Common myeloid progenitor, CD34-positive (primary cell): ENCODE data around the gene KDM1B.
A peak's percentile ranks its signal among the peaks of the same experiment; 100 is the strongest.

Experiments used
- CTCF ChIA-PET: fragments of 350-600 bp; sonication (Branson Sonifier 250); formaldehyde crosslinking; loops from one replicate; lab custom pipeline; 2021; ENCODE audit warnings: antibody characterized with exemption; lab: Charles Lee
- POLR2A ChIA-PET: fragments of 350-600 bp; sonication (Branson Sonifier 250); formaldehyde crosslinking; loops from one replicate; lab custom pipeline; 2021; ENCODE audit warnings: antibody characterized with exemption; lab: Charles Lee
- DNase-seq, 3 donors: peaks; one replicate each; pipeline versions ENCODE4 v3.0.0 to v3.0.0-alpha.2; 2013
- H3K27ac ChIP-seq, 2 experiments: 1 replicate in 1 of 2; 2 replicates in 1 of 2; pipeline ENCODE4 v1.7.0; 2013; ENCODE audit warnings: inconsistent platforms in 2 of 2, low read length in 2 of 2, mild to moderate bottlenecking in 2 of 2, low read depth in 1 of 2, moderate library complexity in 1 of 2; ENCODE audit not compliant: severe bottlenecking in 2 of 2, insufficient read depth in 1 of 2, poor library complexity in 1 of 2
- H3K27me3 ChIP-seq, 5 experiments: replicated peaks in 2 of 5; 1 replicate in 3 of 5; 2 replicates in 2 of 5; pipeline versions ENCODE4 v1.6.1 to v1.7.0; 2013; ENCODE audit warnings: low read length in 4 of 5, mild to moderate bottlenecking in 2 of 5, moderate library complexity in 2 of 5, inconsistent platforms in 1 of 5; ENCODE audit not compliant: insufficient read depth in 5 of 5, control insufficient read depth in 4 of 5
- H3K36me3 ChIP-seq, 4 experiments: 1 replicate in 2 of 4; 2 replicates in 2 of 4; pipeline versions ENCODE4 v1.6.1 to v1.7.0; 2013; ENCODE audit warnings: low read length in 3 of 4, control low read depth in 1 of 4, mild to moderate bottlenecking in 1 of 4; ENCODE audit not compliant: control insufficient read depth in 4 of 4, insufficient read depth in 4 of 4
- H3K4me1 ChIP-seq, 4 experiments: 1 replicate in 3 of 4; 2 replicates in 1 of 4; pipeline versions ENCODE4 v1.6.1 to v1.7.1; 2013; ENCODE audit warnings: low read length in 3 of 4, mild to moderate bottlenecking in 3 of 4, control low read depth in 1 of 4, inconsistent platforms in 1 of 4, moderate library complexity in 1 of 4; ENCODE audit not compliant: control insufficient read depth in 4 of 4, insufficient read depth in 4 of 4; ENCODE audit errors: control extremely low read depth in 1 of 4
- H3K4me3 ChIP-seq, 7 experiments: 1 replicate in 4 of 7; 2 replicates in 3 of 7; pipeline versions ENCODE4 v1.5.1 to v1.7.0; 2013; ENCODE audit warnings: mild to moderate bottlenecking in 7 of 7, low read length in 6 of 7, moderate library complexity in 6 of 7, inconsistent platforms in 2 of 7, low read depth in 2 of 7, control low read depth in 1 of 7; ENCODE audit not compliant: insufficient read depth in 4 of 7, control insufficient read depth in 1 of 7; ENCODE audit errors: extremely low read depth in 1 of 7
- H3K9me3 ChIP-seq, 5 experiments: 1 replicate in 4 of 5; 2 replicates in 1 of 5; pipeline versions ENCODE4 v1.6.1 to v1.7.1; 2013; ENCODE audit warnings: low read length in 4 of 5, mild to moderate bottlenecking in 2 of 5, inconsistent platforms in 1 of 5, low read depth in 1 of 5, moderate library complexity in 1 of 5; ENCODE audit not compliant: control insufficient read depth in 4 of 5, insufficient read depth in 2 of 5; ENCODE audit errors: control extremely low read depth in 1 of 5
- WGBS: methylation state at CpG from one replicate; pipeline ENCODE4 v1.1.5; 2013; ENCODE audit not compliant: insufficient coverage; 5-methylcytosine and 5-hydroxymethylcytosine counted together

KDM1B gene

GRCh38 chr6:18266523-18266912 lies 111.3 kb downstream of the KDM1B start:
- CTCF ChIA-PET: no interaction called here
- no peak overlapping the region for H3K4me3 ChIP-seq
- POLR2A ChIA-PET: interaction anchor here (0.6 kb wide), 1 partner anchor 173 kb away, joined by 3 read pairs; no protein-coding TSS in a partner anchor

GRCh38 chr6:18268066-18268465 lies 112.8 kb downstream of the KDM1B start:
- Histone ChIP-seq H3K4me1 (peaks cover 9 to 27% (median 24%) of the 10 kb centered on the region in 4 experiments), H3K4me3 (no peak overlapping the region), H3K27ac (no peak overlapping the region), H3K9me3 (peaks cover 0 to 14% (median 0%) of the 10 kb centered on the region in 5 experiments), H3K27me3 (peaks cover 0 to 2% (median 0%) of the 10 kb centered on the region in 5 experiments), H3K36me3 (no peaks in the 10 kb centered on the region)
- WGBS: 82% methylated on average over 4 of the region's 4 CpGs
- CTCF ChIA-PET: interaction anchor here (0.8 to 1.7 kb wide), 5 partner anchors 10 to 236 kb away, joined by 3 to 5 read pairs (median 3); no protein-coding TSS in a partner anchor
- DNase-seq: no peak
- POLR2A ChIA-PET: no interaction called here

More at GRCh38 chr6:18266523-18266912, 111.3 kb downstream of the KDM1B start:
- peaks cover 0 to 2% (median 0%) of the 10 kb centered on the region in 5 experiments for H3K27me3 ChIP-seq
- H3K9me3 ChIP-seq: peaks cover 0 to 14% (median 0%) of the 10 kb centered on the region in 5 experiments
- H3K27ac ChIP-seq: no peak overlapping the region
- no peak for DNase-seq
- peaks cover 0 to 5% (median 2%) of the 10 kb centered on the region in 4 experiments for H3K36me3 ChIP-seq
- H3K4me1 ChIP-seq: peaks cover 10 to 41% (median 33%) of the 10 kb centered on the region in 4 experiments
- 100% methylated on average over 6 of the region's 11 CpGs for WGBS

- H3K9me3 ChIP-seq: peaks cover 0 to 14% (median 0%) of the 10 kb centered on the region in 5 experiments
- peak; percentile 50 to 82 (median 79) for DNase-seq
- WGBS: no CpG with 5 or more reads among the region's 3 CpGs
- H3K27ac ChIP-seq: no peak overlapping the region
- CTCF ChIA-PET: interaction anchor here (1.4 to 1.7 kb wide), 2 partner anchors 11 to 53 kb away, joined by 3 read pairs; no protein-coding TSS in a partner anchor
- POLR2A ChIA-PET: no interaction called here
- H3K27me3 ChIP-seq: peaks cover 0 to 2% (median 0%) of the 10 kb centered on the region in 5 experiments
- no peaks in the 10 kb centered on the region for H3K36me3 ChIP-seq
- peak overlapping the region in 1 of 7 experiments; percentile 47 for H3K4me3 ChIP-seq
- peaks cover 8 to 24% (median 21%) of the 10 kb centered on the region in 4 experiments for H3K4me1 ChIP-seq
Observed at GRCh38 chr6:18269253-18269652, 114.0 kb downstream of the KDM1B start.

DNA sequence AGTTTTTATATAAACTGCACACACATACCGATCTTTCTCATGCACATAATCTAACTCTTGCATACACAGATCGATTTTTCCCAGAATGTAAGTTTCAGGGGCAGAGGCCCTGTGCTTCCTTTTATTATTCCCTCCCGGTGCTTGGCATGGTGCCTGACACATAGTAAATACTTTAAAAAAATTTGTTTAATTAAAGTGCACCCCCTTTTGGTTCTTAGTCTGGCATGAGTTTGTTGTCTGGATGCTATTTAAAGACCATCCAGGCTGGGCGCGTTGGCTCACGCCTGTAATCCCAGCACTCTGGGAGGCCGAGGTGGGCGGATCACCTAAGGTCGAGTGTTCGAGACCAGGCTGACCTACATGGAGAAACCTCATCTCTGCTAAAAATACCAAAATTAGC lies 114.5 kb downstream of the KDM1B start:
- CTCF ChIA-PET: no interaction called here

DNA sequence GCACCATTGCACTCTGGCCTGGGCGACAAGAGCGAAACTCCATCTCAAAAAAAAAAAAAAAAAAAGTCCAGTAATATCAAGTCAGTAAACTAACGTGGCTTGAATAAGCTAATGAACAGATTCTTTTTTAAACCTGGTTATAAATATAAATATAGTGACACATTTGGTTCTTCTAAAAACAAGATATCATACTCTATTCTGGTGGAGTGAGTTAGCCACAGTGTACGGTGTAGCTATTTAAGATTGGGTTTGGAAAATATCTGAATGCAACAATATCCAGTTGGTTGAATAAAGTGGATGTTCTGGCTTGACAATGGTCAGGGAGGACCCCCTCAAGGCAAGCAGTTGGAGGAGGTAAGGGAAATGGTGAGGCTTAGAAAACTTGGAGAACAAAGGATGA lies 115.0 kb downstream of the KDM1B start:
- ChIA-PET POLR2A (no interaction called here), CTCF (no interaction called here)
- peaks cover 3 to 19% (median 16%) of the 10 kb centered on the region in 4 experiments for H3K4me1 ChIP-seq
- peaks cover 0 to 14% (median 0%) of the 10 kb centered on the region in 5 experiments for H3K9me3 ChIP-seq
- no peak overlapping the region for H3K4me3 ChIP-seq
- H3K36me3 ChIP-seq: no peaks in the 10 kb centered on the region
- no peak overlapping the region for H3K27ac ChIP-seq
- peaks cover 0 to 5% (median 5%) of the 10 kb centered on the region in 5 experiments for H3K27me3 ChIP-seq
- DNase-seq: no peak
- no CpG with 5 or more reads among the region's 4 CpGs for WGBS

More for the DNA sequence above, 114.5 kb downstream of the KDM1B start:
- DNase-seq: peak in 1 of 3 donors; percentile 24
- POLR2A ChIA-PET: no interaction called here
- 60% methylated on average over 4 of the region's 10 CpGs for WGBS
- H3K27ac ChIP-seq: no peak overlapping the region
- H3K36me3 ChIP-seq: no peaks in the 10 kb centered on the region
- peaks cover 0 to 2% (median under 1%) of the 10 kb centered on the region in 5 experiments for H3K27me3 ChIP-seq
- H3K4me3 ChIP-seq: peak overlapping the region in 1 of 7 experiments; percentile 47
- H3K9me3 ChIP-seq: peaks cover 0 to 14% (median 0%) of the 10 kb centered on the region in 5 experiments
- peaks cover 8 to 24% (median 20%) of the 10 kb centered on the region in 4 experiments for H3K4me1 ChIP-seq
